ENCODE data around the gene USP13.

Gene USP13

DNA sequence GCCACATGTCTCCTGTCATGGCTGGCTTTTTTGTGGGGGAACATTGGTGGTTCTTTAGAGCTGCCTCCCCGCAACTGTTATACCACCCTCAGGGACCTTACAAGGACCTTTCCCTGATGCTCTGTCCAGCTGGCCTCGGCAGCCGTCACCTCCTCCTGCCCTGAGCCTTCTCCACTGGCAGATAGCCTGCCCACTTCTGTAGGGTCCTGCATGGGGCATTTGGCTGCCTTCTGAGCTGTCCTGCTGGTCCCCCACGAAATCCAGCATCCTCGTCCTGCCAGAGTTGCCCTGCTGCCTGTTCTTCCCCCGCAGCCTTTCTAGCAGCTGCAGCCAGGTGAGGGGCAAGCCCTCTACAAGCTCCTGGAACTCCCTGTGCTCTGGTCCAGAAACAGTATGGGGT, 86.2 kb downstream of the USP13 start:
- H3K27ac ChIP-seq: no peak overlapping the region
- TF ChIP-seq, protein P1, sequence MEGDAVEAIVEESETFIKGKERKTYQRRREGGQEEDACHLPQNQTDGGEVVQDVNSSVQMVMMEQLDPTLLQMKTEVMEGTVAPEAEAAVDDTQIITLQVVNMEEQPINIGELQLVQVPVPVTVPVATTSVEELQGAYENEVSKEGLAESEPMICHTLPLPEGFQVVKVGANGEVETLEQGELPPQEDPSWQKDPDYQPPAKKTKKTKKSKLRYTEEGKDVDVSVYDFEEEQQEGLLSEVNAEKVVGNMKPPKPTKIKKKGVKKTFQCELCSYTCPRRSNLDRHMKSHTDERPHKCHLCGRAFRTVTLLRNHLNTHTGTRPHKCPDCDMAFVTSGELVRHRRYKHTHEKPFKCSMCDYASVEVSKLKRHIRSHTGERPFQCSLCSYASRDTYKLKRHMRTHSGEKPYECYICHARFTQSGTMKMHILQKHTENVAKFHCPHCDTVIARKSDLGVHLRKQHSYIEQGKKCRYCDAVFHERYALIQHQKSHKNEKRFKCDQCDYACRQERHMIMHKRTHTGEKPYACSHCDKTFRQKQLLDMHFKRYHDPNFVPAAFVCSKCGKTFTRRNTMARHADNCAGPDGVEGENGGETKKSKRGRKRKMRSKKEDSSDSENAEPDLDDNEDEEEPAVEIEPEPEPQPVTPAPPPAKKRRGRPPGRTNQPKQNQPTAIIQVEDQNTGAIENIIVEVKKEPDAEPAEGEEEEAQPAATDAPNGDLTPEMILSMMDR (conservative IDR thresholded peaks at IDR 0.05): no peak

DNA sequence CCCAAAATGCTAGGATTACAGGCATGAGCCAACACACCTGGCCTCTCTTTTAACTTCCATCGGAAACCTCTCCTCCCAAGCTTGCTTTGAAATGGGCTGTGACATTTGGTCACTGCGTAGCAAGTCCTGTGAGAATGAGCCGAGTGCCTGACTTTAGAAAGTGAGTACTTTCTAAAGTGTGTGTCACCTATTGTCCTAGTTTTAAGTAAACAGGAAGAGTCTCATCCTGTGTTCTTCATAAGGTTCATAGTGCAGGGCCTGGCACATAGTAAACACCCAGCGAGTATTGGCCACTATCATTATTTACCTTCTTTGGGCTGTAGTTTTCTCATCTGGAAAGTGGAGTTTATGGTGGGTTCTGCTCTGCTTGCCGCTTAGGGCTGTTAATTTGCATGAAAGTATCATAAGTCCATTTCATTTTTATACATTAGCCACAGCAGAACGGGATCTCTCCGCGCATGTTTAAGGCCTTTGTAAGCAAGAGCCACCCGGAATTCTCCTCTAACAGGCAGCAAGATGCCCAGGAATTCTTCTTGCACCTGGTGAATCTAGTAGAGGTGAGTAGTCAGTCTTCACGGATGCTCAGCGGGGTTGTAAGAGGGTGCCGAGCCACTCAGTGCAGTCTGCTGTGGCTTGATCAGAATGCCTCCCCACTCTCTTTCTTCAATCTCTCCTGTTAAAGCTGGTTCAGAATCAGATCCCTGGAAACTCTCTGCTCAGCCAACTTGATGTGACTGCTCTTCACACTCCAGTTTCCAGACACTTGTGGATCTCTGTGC, 87.2 kb downstream of the USP13 start:
- TF ChIP-seq, protein P1 (conservative IDR thresholded peaks at IDR 0.05): no peak
- 0 out of 2 replicates have a peak overlapping the region, but pooled peaks have one; percentile 15 for H3K27ac ChIP-seq

DNA sequence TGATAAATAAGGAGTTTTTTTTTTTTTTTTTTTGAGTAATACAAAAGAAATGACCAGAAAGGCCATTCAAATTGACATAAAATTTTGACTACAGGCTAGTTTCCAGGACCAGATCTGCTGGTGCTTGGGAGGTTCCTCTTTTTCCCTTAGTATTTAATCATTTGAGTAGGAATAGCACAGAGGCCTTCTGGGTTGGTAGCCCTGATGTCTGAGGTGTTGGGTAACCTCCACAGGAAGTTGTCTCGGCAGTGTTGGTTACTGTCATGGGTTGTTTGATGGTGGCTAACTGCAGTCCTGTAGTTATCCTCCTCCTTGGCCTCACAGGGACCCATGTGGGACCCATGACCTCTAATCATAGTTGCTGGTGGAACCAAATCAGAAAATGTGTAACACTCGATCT, 91.1 kb downstream of the USP13 start:
- H3K27ac ChIP-seq: no peak overlapping the region
- TF ChIP-seq, protein P1 (conservative IDR thresholded peaks at IDR 0.05): no peak

DNA sequence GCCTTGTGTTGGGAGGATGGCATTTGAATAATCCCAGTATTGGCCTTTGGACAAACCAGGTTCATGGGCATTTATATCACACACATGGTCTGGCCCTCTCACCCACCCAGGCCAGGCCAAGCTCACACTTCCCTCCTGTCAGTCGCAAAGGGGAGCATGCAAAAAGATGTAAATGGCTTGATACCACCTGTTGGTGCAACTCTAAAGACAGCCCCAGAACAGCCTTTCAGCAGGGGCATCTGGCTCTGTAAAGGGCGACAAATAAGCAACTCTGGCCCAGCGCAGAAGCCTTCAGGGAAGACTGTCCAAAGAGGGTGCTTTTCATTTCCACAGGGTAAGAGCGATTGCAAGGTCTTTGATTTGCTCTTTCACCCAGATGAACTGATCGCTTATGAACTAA, 91.8 kb downstream of the USP13 start:
- no peak overlapping the region for H3K27ac ChIP-seq

DNA sequence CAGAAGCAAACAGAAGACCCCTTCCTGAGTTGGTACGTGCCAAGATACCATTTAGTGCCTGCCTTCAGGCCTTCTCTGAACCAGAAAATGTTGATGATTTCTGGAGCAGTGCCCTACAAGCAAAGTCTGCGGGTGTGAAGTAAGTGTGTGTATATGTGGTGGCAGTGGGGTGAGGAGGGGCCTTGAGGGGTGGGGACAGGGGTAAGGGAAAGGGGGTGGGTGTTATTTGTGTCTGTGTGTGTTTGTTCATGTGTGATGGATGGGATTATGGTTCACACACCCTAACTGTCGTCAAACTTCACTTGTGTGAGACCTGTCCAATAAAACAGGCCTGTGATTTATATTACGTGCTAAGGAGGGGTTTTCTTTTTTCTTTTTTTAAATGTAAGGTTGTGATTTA, 92.2 kb downstream of the USP13 start:
- H3K27ac ChIP-seq: no peak overlapping the region
- TF ChIP-seq, protein P1 (conservative IDR thresholded peaks at IDR 0.05): no peak

More for the DNA sequence above, 91.8 kb downstream of the USP13 start:
- TF ChIP-seq, protein P1 (conservative IDR thresholded peaks at IDR 0.05): no peak

DNA sequence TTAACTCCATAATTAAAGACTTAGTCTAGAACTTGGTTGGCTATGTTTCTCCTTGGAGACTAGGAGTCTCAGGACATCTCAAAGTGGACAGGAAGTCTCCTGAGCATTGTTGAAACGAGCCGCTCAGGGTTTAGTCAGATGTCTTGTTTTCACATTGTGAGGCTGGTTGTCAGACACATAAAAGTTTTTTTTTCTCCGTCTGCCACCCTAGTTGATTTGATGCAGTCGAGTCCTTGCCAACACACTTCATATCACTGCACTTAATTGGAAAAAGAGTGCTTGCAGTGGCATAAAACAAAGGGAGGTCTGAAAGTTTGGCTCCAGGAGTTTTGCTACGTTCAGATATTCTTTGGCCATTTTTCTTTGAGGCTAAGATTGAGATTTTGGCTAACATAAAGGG, 92.9 kb downstream of the USP13 start:
- TF ChIP-seq, protein P1 (conservative IDR thresholded peaks at IDR 0.05): no peak
- H3K27ac ChIP-seq: no peak overlapping the region

DNA sequence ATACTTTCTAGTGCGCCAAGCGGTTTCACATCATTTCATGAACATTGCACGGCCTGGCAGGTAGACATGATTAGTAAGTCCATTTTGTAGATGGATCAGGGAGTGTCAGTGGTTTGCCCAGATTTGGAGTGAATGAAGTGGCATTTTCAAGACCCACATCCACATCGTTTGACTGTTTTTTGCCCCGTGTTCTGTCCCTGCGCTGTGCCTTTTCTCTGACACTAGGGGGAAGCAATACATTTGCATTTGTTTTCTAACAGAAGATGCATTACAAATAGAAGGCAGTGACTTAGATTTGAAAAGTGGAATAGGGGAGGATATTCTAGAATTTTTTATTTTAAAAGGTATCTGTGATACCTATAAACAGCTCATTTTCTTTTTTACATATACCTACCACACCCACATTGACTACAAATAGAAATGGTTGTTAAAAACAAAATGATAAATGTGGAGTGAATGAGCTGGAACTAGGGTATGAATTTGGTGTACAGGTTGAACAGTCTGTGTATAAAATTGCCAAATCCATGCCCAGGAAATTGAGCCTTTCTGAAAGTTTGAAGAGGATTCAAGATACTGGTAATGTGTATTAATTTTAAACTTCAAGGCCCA, 98.0 kb downstream of the USP13 start:
- TF ChIP-seq, protein P1 (conservative IDR thresholded peaks at IDR 0.05): peak; percentile 86
- H3K27ac ChIP-seq: no peak overlapping the region
